T-helper 1 cell treated with Interleukin-12 subunit alpha and Interleukin-12 subunit beta and Interleukin-4 antibody, amounts not matched to agents 30 ng/mL and 1 ng/mL, for 36 hours (primary cell): ENCODE results near the gene ZNF324. TPM values are rescaled to one million over a fixed set of nuclear protein-coding genes. Genes with fewer than 3 reads are reported as not detected.

Experiments
- intact Hi-C: fragments of 100-400 bp; cut with micrococcal nuclease; formaldehyde crosslinking; loops from one replicate; pipeline ENCODE4 v1.15.1; 2024
- total RNA-seq: library from RNA; stranded (reverse); gene quantifications from 2 replicates; pipeline ENCODE4 v1.2.3, GENCODE V29; 2022

The ZNF324 gene
- total RNA-seq, 1 donor from 2014 or later = 10.6 TPM

GRCh38 chr19:58519355-58520256, 52.7 kb downstream of the ZNF324 start, which contains the start of gene ZBTB45:
Gene ZBTB45, minus strand, starts transcription at chr19:58519810. Its CDS starts 2,137 bp downstream, at chr19:58517673.
- intact Hi-C loops = loop anchor here (1.0 kb wide), 19 partner anchors 20 to 1054 kb away; partner anchors contain the start of genes CHMP2A, MZF1, RPS5 and TRIM28

GRCh38 chr19:58520257-58520599, 53.3 kb downstream of the ZNF324 start:
- intact Hi-C loops = no loop called here

GRCh38 chr19:58521651-58522050, 54.8 kb downstream of the ZNF324 start:
- intact Hi-C loops = no loop called here

- intact Hi-C loops = no loop called here
These were observed 55.8 kb downstream of the ZNF324 start for GRCh38 chr19:58522709-58523108.

Other genes with a start within 250 kb of the ZNF324 start
- 41.6 and 42.0 TPM in 2 replicates for gene ZNF544, start 238.2 kb upstream of the ZNF324 start, total RNA-seq
- 4.9 and 5.5 TPM in 2 replicates for gene ZNF8, start 188.1 kb upstream of the ZNF324 start, total RNA-seq
- 64.8 and 68.1 TPM in 2 replicates for gene ERVK3-1, start 161.7 kb upstream of the ZNF324 start, total RNA-seq
- 4.5 and 4.9 TPM in 2 replicates for gene ZSCAN22, start 140.1 kb upstream of the ZNF324 start, total RNA-seq
- 6.9 and 10.5 TPM in 2 replicates for gene A1BG, start 113.6 kb upstream of the ZNF324 start, total RNA-seq
- gene ZNF497, start 104.3 kb upstream of the ZNF324 start, total RNA-seq = 0.64 and 1.0 TPM in 2 replicates
- 1.1 and 1.6 TPM in 2 replicates for gene ZNF837, start 86.0 kb upstream of the ZNF324 start, total RNA-seq
- gene RPS5, start 79.8 kb upstream of the ZNF324 start, total RNA-seq = 894 and 904 TPM in 2 replicates
- 0.29 TPM in 1 of 2 replicates, not detected in the other for gene RNF225, start 71.4 kb upstream of the ZNF324 start, total RNA-seq
- 8.0 and 9.0 TPM in 2 replicates for gene ZNF584, start 58.4 kb upstream of the ZNF324 start, total RNA-seq
- 3.7 and 3.8 TPM in 2 replicates for gene ZNF132, start 26.9 kb upstream of the ZNF324 start, total RNA-seq
- gene ZNF324B, start 15.5 kb upstream of the ZNF324 start, total RNA-seq = 11.1 and 11.4 TPM in 2 replicates
- 7.8 and 9.3 TPM in 2 replicates for gene ZNF446, start 9.3 kb downstream of the ZNF324 start, total RNA-seq
- 12.9 and 17.2 TPM in 2 replicates for gene SLC27A5, start 44.9 kb downstream of the ZNF324 start, total RNA-seq
- gene ZBTB45, start 52.7 kb downstream of the ZNF324 start, total RNA-seq = 17.2 and 20.0 TPM in 2 replicates
- 432 TPM in 2 replicates for gene TRIM28, start 77.0 kb downstream of the ZNF324 start, total RNA-seq
- 130 and 139 TPM in 2 replicates for gene CHMP2A, start 88.0 kb downstream of the ZNF324 start, total RNA-seq
- 96.8 and 105 TPM in 2 replicates for gene UBE2M, start 91.5 kb downstream of the ZNF324 start, total RNA-seq
- gene MZF1, start 106.3 kb downstream of the ZNF324 start, total RNA-seq = 27.5 and 28.7 TPM in 2 replicates